Ramos (cell line): ENCODE measurements around the gene HOXA13.

ENCODE experiments used
- in situ Hi-C: fragments of 300-500 bp; cut with MboI; formaldehyde crosslinking; loops from one replicate; pipeline ENCODE4 v1.14.3; 2022; ENCODE audit warnings: low sequenced_read_pairs; ENCODE audit not compliant: unreplicated experiment

The HOXA13 gene

GRCh38 chr7:27154369-27154768 lies 45.5 kb downstream of the HOXA13 start:
- in situ Hi-C loops = loop anchor here (10.0 to 25.0 kb wide), 4 partner anchors 480 to 1267 kb away; no protein-coding TSS in a partner anchor

DNA sequence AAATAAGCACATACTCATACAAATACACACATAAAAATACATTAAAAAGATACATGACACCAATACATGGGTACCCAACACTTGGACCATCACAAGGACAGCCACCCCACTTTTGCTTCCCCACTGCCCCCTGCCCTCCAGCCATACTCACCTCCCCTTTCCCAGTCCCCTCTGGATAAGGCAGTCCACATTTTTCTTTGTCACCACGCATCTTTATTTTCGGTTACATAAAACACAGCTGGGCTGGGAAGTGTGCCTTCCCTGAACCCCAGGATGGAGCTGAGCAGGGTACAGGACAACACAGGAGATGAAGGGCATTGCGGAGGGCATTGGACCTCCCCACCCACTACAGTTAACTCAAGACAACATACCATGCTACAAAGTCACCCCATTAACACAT lies 46.4 kb downstream of the HOXA13 start:
- in situ Hi-C loops = loop anchor here (10.0 to 25.0 kb wide), 4 partner anchors 479 to 1266 kb away; no protein-coding TSS in a partner anchor

DNA sequence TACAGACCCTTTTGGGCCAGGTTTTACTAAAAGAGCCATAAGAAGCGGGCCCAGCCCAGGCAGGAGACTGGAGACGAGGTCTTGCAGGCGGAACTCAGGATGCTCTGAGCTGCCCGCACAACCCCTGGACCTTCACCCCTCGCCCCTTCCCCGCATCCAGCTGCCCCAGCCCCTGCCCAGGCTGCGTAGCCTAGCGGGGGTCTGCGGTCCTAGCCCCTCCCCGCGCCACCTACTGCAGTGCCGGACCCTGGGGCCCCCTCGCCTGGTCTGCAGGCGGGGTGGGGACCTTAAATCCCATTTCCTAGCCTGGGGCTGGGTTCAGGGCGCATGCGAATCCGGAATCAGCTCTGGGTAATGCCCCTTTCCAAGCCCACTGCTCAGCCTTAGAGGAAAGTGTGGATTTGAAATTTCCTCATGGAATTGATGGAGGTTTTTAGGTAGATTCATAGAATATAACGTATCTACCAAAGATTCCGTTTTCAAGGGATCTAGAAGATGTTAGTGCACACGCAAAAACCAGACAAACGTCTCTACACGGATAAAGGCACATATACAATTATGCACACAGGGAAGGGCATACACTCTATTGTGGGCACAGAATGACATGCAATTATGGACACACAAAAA lies 47.0 kb downstream of the HOXA13 start:
- in situ Hi-C loops = loop anchor here (10.0 to 25.0 kb wide), 4 partner anchors 478 to 1266 kb away; no protein-coding TSS in a partner anchor

DNA sequence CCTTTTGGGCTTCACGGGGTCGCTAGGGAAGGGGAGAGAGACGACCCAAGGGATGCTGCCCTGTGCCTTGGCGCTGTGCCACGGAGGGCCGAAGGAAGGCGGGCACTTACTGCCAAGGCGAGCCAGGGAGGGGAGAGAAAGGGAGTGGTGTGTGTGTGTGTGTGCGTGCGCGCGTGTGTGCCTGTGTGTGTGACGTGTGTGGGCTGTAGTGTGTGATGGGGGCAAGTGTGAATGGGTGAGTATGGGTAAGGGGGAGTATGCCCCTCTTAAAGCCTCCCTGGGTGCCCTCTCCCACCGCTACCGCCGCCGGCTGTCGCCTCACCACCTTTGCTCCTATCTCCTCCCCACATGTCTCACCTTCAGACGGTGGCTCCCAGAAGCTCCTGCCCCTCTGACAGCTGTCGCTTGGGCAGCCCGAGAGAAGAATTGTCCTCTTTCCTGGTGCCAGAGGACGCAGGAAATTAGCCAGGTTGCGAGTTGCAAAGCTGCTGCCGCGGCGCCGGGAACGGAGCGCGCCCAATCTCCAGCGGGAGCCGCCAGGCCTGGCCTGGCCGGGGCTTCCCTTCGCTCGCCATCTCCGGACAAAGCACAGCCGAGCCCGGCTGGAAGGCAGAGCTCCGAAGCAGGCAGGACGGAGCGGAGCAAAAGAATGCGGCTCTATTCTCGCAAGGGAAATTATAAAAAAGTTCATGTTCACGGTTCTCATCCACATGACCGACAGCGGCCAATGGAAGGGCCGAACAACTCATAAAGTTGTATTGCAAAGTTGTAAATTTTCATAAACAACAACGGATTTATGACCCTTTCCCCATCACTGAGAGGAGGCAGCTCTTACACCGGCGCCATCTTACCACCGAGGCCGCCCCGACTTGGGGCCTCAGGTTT lies 47.7 kb downstream of the HOXA13 start, which contains the start of gene HOXA3:
Gene HOXA3 (minus strand): TSS at position 653 of the 885 bp plus-strand sequence. CDS start 41,943 bp downstream, outside the sequence.
- in situ Hi-C loops = loop anchor here (10.0 to 25.0 kb wide), 4 partner anchors 477 to 1265 kb away; no protein-coding TSS in a partner anchor

DNA sequence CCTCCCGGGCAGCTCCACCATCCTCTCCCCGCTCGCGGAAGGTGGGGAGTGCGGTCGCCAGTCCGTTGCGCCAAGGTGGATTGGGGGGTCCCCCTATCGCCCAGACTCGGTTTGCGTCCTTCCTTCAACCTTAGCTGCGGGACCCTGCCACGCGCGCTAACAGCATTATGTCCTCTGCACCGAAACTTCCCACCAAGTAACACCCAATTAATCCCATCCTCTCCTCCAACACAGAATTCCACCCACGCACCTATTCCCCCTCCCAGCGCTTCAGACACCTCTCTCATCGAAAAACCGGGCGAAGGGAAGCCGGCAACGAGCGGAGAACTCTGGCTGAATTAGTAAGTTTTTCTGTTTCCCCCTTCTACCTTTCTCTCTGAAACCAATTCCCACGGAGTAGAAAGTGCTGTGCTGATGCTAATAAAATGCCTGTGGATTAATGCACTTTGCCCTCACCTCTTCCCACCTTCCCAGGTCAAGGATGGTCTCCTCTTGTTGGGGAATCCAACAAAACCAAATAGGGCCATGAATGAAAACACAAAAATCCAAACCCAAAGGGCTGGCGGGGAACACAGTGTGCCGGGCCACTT lies 48.5 kb downstream of the HOXA13 start:
- in situ Hi-C loops = loop anchor here (10.0 to 25.0 kb wide), 4 partner anchors 477 to 1264 kb away; no protein-coding TSS in a partner anchor

DNA sequence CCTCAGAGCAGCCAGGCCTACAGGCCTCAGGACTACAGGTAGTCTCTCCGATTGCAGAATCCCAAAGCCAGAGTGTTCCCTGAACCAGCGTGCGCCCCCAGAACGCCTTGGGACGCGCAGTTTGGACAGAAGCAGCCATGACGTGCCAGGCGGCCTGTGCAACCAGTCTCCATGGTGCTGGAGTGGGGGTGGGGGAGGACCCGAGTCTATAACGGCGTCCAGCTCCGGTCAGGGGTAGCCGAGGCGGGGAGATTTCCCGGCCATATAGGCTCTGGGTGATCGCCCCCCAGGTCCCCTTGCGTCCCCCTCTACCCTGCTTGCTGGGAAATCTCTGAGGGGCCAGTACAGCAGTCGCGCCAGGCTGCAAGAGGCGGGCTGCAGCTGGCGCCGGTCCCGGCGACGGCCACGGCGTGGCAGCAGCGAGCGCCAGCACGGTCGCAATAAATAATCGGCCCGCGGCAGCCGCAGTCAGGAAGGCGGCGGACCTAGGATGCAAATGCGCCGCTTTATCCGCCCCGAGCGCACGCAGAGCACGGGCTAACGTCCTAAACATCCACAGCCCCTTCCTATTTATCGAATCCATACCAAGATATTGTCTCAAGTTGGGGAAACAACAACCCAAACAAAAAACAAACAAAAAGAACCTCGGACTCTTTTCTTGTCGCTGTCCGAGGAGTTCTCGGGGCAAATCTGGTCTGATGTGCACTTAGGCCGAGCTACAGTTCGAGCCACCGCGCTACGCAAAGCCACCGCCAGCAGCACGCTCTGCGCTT lies 49.1 kb downstream of the HOXA13 start:
- in situ Hi-C loops = loop anchor here (10.0 to 25.0 kb wide), 4 partner anchors 476 to 1263 kb away; no protein-coding TSS in a partner anchor

DNA sequence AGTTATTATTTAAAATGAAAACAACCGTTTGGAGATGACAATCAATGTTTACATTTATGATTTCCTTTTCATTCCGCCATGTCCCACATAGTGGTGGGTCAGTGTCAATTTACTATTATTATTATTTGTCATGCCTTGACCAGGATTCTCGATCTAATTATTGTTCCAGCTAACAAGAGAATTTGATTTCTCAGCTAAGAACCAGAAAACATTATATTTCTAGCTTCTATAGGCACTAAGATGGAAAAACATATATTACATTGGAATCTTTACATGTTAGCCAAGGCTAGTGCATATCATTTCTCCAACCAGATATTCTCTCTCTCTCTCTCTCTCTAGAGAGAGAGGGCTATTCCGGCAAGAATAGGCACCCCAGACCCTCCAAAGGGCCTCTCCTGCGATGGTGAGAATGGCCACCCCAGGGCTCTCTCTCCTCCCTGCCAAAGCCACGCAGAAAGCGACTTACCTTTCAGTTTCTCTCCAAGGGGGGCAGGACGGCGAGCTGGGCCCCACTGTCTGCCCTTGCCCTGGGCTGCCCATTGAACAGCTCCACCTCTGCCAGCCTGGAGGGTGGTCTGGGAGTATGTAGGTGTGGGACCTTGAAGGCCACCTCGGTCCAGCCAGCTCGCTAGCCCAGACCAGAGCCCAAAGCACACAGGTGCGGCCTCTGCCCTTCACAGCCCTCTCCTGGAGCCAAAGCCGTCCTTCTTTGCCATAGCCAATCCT lies 49.9 kb downstream of the HOXA13 start:
- in situ Hi-C loops = loop anchor here (10.0 to 25.0 kb wide), 5 partner anchors 295 to 1263 kb away; no protein-coding TSS in a partner anchor

DNA sequence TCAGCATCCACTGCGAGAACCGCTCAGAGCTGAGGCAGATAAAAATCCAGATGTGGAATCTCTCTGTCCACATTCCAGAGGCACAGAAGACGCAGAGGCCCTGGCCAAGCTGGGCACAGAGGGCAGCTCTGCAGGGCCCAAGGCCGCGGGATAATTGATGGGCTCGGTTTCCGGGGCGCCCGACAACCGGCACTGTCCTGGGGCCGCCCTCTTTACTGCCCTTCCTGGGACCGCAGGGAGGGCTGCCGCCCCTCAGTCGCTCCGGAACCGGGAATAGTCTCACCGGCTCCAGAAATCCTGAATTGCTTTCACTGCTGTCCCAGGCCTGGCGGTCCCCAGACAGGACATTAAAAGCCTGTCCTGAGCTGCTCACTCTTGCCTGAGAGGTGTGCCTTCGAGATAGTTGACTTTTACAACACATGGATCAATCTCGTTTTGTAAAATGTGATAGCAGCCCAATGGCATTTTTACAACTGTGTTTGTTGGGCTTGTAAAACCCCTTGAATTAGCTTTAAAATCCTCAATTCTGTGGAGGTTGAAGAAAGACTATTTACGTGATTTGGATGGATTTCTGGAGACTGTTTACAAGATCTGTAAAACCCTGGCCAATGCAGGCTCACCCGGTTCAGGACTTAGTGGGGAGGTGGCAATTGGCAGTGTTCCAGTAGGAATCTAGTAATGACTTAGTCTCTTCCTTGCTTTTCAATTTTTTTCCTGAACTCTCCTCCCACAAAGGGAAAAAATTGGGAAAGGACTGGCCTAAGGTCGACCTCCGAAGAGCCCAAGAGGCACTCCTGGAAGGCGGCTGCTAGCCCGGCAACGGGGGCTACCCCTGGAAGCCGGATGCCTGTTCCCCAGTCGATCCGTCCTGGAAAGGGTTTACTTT lies 50.9 kb downstream of the HOXA13 start:
- in situ Hi-C loops = loop anchor here (10.0 kb wide), 1 partner anchor 294 kb away; no protein-coding TSS in a partner anchor

DNA sequence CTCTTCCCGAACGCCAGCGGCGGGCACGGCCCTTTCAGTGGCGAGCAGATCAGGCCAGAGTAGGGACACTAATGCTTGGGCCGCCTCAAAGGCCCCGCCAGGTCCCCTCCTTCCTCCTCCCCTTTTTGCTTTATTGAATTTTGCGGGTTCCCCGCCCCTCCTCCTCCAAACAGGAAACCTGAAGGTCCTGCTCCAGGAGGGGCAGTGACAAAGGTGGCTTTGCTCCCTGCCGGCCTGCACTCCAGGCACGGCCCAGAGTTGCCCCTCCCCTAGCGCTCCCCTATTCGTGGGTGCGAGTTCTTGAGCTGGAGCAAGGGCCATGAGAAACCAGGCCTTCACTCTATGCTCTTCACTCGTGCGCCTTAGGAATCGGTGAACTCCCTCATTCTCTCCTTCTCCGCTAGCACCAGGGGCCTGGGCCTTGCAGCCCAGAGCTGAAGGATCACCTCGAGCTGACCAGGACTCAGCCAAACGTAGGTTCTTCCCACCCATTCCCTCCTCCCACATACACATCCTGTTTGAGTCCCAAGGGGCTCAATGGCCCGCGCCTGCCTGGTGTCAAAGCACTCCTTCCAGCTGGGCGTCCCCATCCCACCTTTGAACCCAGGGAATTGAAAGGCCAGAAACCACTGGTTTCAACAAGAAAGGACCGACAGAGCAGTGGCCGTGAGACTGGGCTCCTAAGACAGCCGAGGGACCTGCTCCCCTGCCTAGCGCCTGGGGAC lies 51.7 kb downstream of the HOXA13 start:
- in situ Hi-C loops = loop anchor here (10.0 kb wide), 1 partner anchor 293 kb away; no protein-coding TSS in a partner anchor

GRCh38 chr7:27147199-27148030 lies 52.5 kb downstream of the HOXA13 start, which contains the start of gene HOXA6:
Gene HOXA6 (minus strand): TSS chr7:27147774. CDS start chr7:27147749, 25 bp downstream.
- in situ Hi-C loops = loop anchor here (10.0 kb wide), 1 partner anchor 293 kb away; no protein-coding TSS in a partner anchor

DNA sequence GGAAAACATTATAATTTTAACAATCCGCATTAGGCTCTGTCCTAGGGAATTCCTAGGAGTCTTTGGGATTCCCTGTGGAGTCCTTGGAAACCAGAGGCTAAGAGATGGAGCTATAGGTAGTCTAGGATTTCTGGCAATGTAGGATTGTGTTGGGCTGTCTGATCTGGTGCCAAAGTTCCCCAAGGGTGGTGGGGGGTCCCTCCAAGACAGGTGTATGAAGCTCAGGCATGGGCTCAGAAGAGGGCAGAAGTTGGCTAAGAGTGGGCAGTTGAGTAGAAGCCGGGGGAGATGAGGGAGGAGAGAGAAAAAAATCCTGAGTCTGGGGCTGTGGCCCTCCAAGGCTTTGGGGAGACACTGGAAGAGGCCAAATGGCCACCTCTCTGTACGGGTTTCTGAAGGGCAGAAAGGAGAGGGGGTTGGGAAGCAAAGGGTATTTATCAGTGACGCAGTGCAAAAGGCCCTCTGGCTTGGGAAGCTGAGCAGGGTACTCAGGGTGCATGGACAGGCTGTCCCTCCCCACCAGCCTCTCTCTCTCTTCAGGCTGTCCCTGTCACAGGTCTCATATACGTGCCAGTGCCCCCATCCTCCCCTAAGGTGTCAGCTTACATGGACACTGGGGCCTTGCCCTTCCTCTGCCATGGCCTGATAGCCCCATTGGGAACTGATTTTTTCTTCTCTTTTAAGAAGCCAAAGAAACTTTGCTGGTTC lies 53.2 kb downstream of the HOXA13 start:
- in situ Hi-C loops = loop anchor here (10.0 kb wide), 1 partner anchor 292 kb away; no protein-coding TSS in a partner anchor

DNA sequence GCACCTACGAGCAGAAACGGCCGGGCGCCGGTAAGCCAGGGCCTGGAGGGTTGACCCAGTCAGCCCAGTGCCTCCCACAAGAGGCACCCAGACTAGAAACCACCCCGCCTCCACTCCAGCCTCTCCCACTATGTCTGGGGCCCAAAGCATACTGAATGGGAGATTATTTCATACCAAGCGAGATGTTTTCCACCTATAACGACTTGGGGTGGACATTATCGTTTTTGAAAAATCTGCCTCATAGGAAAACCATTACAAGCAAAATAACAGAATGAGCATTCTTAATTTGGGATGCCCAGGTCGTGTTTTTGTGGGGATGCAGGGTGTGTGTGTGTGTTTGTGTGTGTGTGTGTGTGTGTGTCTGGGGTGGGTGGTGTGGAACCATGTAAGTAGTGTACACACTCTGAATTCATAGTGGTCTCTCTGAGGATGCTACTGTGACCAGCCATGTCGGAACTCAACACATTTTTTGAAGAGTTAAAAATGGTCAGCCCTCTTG lies 53.9 kb downstream of the HOXA13 start:
- in situ Hi-C loops = loop anchor here (10.0 kb wide), 1 partner anchor 291 kb away; no protein-coding TSS in a partner anchor

GRCh38 chr7:27145165-27145913 lies 54.6 kb downstream of the HOXA13 start:
- in situ Hi-C loops = loop anchor here (10.0 kb wide), 1 partner anchor 291 kb away; no protein-coding TSS in a partner anchor

- in situ Hi-C loops = loop anchor here (10.0 kb wide), 1 partner anchor 290 kb away; no protein-coding TSS in a partner anchor
These were observed 55.1 kb downstream of the HOXA13 start for GRCh38 chr7:27144781-27145164.
